CD4-positive, alpha-beta T cell treated with Interleukin-21 for 1 hour (primary cell): ENCODE data around the gene PKM.

Experiments used
- DNase-seq: peaks from one replicate; pipeline ENCODE4 v3.0.0-alpha.2; 2020

The PKM gene

GRCh38 chr15:72233769-72234168, 2.8 kb upstream of the PKM start:
- DNase-seq, result no peak

GRCh38 chr15:72231833-72232478, 966 bp upstream of the PKM start:
- peak; percentile 75 for DNase-seq

GRCh38 chr15:72230197-72231065, 559 bp downstream of the PKM start:
- peak; percentile 70 for DNase-seq

- no peak for DNase-seq
Measured at GRCh38 chr15:72229947-72230196, 1.1 kb downstream of the PKM start.

- peak; percentile 66 for DNase-seq
Measured at GRCh38 chr15:72229076-72229946, 1.7 kb downstream of the PKM start.

- peak; percentile 22 for DNase-seq
Measured at GRCh38 chr15:72227720-72228119, 3.3 kb downstream of the PKM start.

- DNase-seq, result peak; percentile 31
Measured at GRCh38 chr15:72227192-72227586, 3.8 kb downstream of the PKM start.

GRCh38 chr15:72223278-72223677, 7.7 kb downstream of the PKM start:
- no peak for DNase-seq

GRCh38 chr15:72222393-72222792, 8.6 kb downstream of the PKM start:
- DNase-seq, result no peak

- no peak for DNase-seq
Measured at GRCh38 chr15:72220687-72221086, 10.3 kb downstream of the PKM start.

GRCh38 chr15:72217216-72217615, 13.8 kb downstream of the PKM start:
- no peak for DNase-seq

GRCh38 chr15:72216079-72216478, 14.9 kb downstream of the PKM start:
- no peak for DNase-seq

GRCh38 chr15:72207558-72208085, 23.4 kb downstream of the PKM start:
- no peak for DNase-seq

- no peak for DNase-seq
Measured at GRCh38 chr15:72206677-72207000, 24.4 kb downstream of the PKM start.

GRCh38 chr15:72205896-72206676, 24.9 kb downstream of the PKM start:
- no peak for DNase-seq

- DNase-seq, result no peak
Measured at GRCh38 chr15:72205273-72205672, 25.7 kb downstream of the PKM start.

GRCh38 chr15:72203507-72203837, 27.5 kb downstream of the PKM start:
- DNase-seq, result no peak

- DNase-seq, result no peak
Measured at GRCh38 chr15:72202801-72203506, 28.0 kb downstream of the PKM start.

- DNase-seq, result no peak
Measured at GRCh38 chr15:72202302-72202701, 28.7 kb downstream of the PKM start.

- no peak for DNase-seq
Measured at GRCh38 chr15:72201391-72201921, 29.5 kb downstream of the PKM start.

GRCh38 chr15:72200395-72201237, 30.4 kb downstream of the PKM start:
- no peak for DNase-seq
